Chondrocyte (in vitro differentiated cells): ENCODE data around the gene B3GAT3. TPM values are rescaled to one million over a fixed set of nuclear protein-coding genes. Genes with fewer than 3 reads are reported as not detected.

Experiments
- DNase-seq: peaks from one replicate; pipeline ENCODE4 v3.0.0; 2021; ENCODE audit warnings: mixed read lengths, low spot score
- H3K27ac Mint-ChIP-seq: one replicate; pipeline ENCODE4 v1.8.0; 2021; ENCODE audit warnings: mild to moderate bottlenecking, moderate library complexity, mixed read lengths; ENCODE audit not compliant: unreplicated experiment
- H3K27me3 Mint-ChIP-seq: 2 replicates; pipeline ENCODE4 v1.8.0; 2021; ENCODE audit warnings: low read depth, mixed read lengths
- H3K36me3 Mint-ChIP-seq: 2 replicates; pipeline ENCODE4 v1.8.0; 2021; ENCODE audit warnings: low read depth, mixed read lengths
- H3K4me1 Mint-ChIP-seq: 2 replicates; pipeline ENCODE4 v1.8.0; 2021; ENCODE audit warnings: low read depth, mild to moderate bottlenecking, mixed read lengths
- H3K4me3 Mint-ChIP-seq: one replicate; pipeline ENCODE4 v1.8.0; 2021; ENCODE audit warnings: mild to moderate bottlenecking, moderate library complexity, mixed read lengths; ENCODE audit not compliant: unreplicated experiment
- H3K9me3 Mint-ChIP-seq: 2 replicates; pipeline ENCODE4 v1.8.0; 2021; ENCODE audit warnings: low read depth, mixed read lengths
- CTCF ChIP-seq: fragments of 200-600 bp; sonication (generic); IDR thresholded peaks from 2 replicates; pipeline ENCODE4 v1.5.0; 2021; ENCODE audit warnings: antibody characterized with exemption, mild to moderate bottlenecking, moderate library complexity
- total RNA-seq: library from RNA; stranded (reverse); gene quantifications from 3 replicates; pipeline ENCODE4 v1.2.1, GENCODE V29; 2021

Gene B3GAT3
- total RNA-seq, 1 donor from 2014 or later, result 37.7 TPM

- Mint-ChIP-seq H3K4me3 (peak within 1 kb of the TSS; percentile 97), H3K27me3 (no peaks in the 10 kb centered on the region), H3K9me3 (no peaks in the 10 kb centered on the region), H3K4me1 (peaks cover 17% of the 10 kb centered on the region), H3K36me3 (peaks cover 4% of the 10 kb centered on the region), H3K27ac (peak within 1 kb of the TSS; percentile 95)
- peak; percentile 100 for TF ChIP-seq CTCF
- DNase-seq, result no peak
Measured at GRCh38 chr11:62612366-62613290, 9.2 kb downstream of the B3GAT3 start, which contains the start of the genes EML3 and ROM1. EML3 (minus strand) TSS chr11:62612775; CDS start chr11:62612457, 318 bp downstream. ROM1 (plus strand) TSS chr11:62613257; CDS start chr11:62613282, 25 bp downstream.

GRCh38 chr11:62611705-62612365, 10.0 kb downstream of the B3GAT3 start:
- DNase-seq, result no peak
- Mint-ChIP-seq H3K27me3 (no peaks in the 10 kb centered on the region), H3K27ac (peak overlapping the region; percentile 95), H3K9me3 (no peaks in the 10 kb centered on the region), H3K4me1 (peaks cover 17% of the 10 kb centered on the region), H3K36me3 (peaks cover 6% of the 10 kb centered on the region), H3K4me3 (peak overlapping the region; percentile 97)
- TF ChIP-seq CTCF, result peak; percentile 50

GRCh38 chr11:62610814-62611704, 10.7 kb downstream of the B3GAT3 start:
- Mint-ChIP-seq H3K4me3 (peak overlapping the region; percentile 97), H3K27ac (peak overlapping the region; percentile 95)

GRCh38 chr11:62610403-62610802, 11.4 kb downstream of the B3GAT3 start:
- no peak for DNase-seq
- H3K4me3 Mint-ChIP-seq, result peak overlapping the region; percentile 19
- H3K36me3 Mint-ChIP-seq, result peaks cover 9% of the 10 kb centered on the region
- H3K4me1 Mint-ChIP-seq, result peaks cover 17% of the 10 kb centered on the region
- no peak for TF ChIP-seq CTCF
- no peaks in the 10 kb centered on the region for H3K9me3 Mint-ChIP-seq
- H3K27ac Mint-ChIP-seq, result peak overlapping the region; percentile 17
- H3K27me3 Mint-ChIP-seq, result no peaks in the 10 kb centered on the region

More at GRCh38 chr11:62610814-62611704, 10.7 kb downstream of the B3GAT3 start:
- H3K9me3 Mint-ChIP-seq, result no peaks in the 10 kb centered on the region
- peaks cover 17% of the 10 kb centered on the region for H3K4me1 Mint-ChIP-seq
- no peak for TF ChIP-seq CTCF
- H3K27me3 Mint-ChIP-seq, result no peaks in the 10 kb centered on the region
- H3K36me3 Mint-ChIP-seq, result peaks cover 8% of the 10 kb centered on the region
- DNase-seq, result no peak
